GM19372 (cell line): ENCODE data around the gene RNF175.

Source experiments
- ATAC-seq: cut with Tn5 transposase; IDR thresholded peaks from one replicate; pipeline ENCODE4 v1.9.1; 2021; ENCODE audit warnings: mild to moderate bottlenecking, low read depth, moderate library complexity; ENCODE audit not compliant: unreplicated experiment

Gene RNF175

DNA sequence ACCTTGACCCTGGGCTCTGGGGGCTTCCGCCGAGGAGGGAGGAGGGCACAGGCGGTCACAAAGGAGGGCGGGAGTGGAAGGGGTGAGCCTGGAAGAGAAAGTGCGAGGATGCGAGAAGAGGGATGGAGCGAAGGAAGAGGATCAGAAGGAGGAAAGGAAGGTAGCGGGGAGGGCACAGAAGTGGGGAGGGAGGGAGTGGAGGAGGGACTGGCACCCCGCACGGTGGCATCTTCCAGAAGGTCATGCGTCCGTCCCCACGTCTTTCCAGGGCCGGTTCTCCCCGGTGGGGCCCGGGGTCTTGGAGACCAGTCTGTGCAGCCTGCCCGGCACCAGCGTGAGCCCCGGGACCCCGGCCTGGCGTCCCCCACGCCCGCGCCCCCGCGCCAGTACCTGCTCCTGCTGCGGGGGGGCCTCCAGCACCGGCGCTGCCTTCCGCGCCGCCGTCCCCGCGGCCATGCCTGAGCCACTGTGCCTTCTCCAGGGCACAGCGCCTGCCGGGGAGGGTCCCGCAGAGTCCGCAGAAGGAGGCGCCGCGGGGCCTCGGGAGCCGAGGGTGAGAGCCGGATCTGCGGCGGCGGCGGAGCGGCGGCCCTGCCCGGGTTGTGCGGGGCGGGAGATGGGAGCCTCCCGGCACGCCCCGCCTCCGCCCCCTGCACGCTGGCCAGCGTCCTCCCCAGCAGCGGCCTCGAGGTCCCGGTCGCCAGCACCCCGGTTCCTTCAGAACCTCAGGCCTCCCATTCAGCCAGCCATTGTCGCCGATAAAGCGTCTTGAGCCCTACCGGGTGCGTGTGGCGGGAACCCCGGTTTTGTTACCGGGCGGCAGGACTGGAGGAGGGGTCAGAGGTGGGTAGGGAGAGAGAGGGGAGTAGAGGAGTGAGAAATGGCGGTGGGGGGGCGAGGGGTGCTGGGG is at the start of gene RNF175:
Gene RNF175 (minus strand): TSS at position 618 of the 910 bp plus-strand sequence. CDS start 162 bp downstream, at position 456.
- no peak for ATAC-seq

GRCh38 chr4:153809307-153809706 is 49.5 kb upstream of the RNF175 start:
- no peak for ATAC-seq

DNA sequence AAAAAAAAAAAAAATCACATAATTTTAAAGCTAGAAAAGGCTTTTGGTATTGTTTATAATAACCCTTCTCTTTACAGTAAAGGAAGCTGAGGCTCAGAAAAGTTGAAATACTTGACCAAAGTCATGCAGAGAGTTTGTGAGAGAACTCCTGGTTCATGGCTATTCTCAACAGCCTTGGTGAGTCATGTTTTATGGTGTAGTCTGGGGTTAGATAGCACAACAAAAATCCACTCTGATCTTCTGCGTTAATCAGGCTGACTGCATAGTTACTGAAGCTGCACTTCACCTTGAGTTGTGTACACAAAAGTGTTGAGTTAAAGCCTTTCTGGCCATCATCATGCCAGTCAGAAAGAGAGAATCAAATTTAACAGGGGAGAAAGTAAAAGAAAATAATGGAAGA is 48.4 kb upstream of the RNF175 start:
- no peak for ATAC-seq

GRCh38 chr4:153806073-153806472 is 46.2 kb upstream of the RNF175 start:
- no peak for ATAC-seq

DNA sequence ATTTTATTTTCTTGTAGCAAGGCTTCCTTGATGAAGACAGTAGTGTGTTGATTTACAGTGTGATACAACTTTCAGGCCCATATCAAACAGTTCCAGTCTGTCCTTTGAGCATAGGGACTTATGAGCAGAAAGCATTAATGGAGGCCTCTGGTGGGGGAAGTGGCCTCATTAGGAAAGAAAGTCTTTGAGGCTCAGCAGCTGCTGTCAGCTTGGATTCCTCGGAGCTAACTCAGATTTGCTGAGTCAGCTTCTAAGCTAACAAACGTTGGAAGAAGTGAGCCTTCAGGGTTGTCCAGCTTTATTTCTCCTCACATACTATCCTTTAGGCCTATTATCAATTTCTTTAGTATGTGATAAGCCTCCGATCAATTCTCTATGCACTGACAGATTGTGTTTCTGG is 44.9 kb upstream of the RNF175 start:
- no peak for ATAC-seq

- no peak for ATAC-seq
Observed at GRCh38 chr4:153799694-153800074, 39.9 kb upstream of the RNF175 start.

GRCh38 chr4:153798901-153799693 is 39.3 kb upstream of the RNF175 start:
- no peak for ATAC-seq

DNA sequence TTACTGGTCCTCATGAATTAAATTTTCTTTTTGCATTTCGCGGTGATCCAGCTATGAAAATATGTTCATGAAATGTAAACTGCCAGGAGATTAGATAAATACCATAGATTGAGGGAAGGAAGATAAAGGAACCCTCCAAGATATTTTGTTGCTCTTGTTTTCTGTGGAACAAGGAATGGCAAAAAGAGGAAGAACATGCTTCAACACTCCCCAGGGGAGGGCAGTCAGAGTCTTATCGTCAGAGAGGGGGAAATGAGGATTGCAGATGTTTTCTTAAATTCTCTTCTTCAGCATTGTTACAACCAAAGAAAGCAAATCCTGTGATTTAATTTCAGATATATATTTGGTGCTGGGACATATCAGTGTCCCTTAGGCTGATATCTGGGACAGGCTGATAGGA is 38.6 kb upstream of the RNF175 start:
- no peak for ATAC-seq

- ATAC-seq: no peak
Observed at GRCh38 chr4:153794006-153794405, 34.2 kb upstream of the RNF175 start.

DNA sequence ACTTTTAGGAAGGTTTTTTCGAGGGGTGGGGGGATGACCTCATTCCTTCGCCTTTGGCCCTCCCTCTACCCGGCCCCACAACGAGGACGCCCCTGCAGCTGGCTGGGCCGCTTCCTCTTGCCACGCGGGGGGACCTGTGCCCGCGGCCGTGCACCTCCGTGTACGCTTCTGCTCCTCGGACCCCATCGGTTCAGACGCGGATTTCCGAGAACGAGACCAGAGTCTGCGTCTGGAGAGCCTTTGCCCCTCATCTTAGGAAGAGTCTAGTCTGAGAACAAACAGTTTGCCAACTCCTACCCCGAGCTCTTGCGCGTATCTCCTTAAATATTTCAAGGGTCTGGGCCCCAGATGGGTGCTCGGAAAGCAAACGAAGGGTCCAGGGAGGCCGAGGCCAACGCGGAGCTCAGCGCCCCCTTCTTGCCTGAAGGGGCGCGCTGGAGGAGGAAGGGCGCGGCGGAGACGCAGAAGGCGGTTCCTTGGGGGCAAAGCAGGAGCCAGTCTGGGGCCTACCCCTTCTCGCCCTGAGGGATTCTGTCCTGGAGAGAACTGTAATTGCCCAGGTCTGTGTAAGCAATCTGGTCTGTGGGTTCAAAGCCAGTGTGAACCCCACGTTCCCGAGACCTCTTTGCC is 32.9 kb upstream of the RNF175 start:
- ATAC-seq: no peak

GRCh38 chr4:153791746-153792617 is 32.2 kb upstream of the RNF175 start:
- ATAC-seq: no peak

DNA sequence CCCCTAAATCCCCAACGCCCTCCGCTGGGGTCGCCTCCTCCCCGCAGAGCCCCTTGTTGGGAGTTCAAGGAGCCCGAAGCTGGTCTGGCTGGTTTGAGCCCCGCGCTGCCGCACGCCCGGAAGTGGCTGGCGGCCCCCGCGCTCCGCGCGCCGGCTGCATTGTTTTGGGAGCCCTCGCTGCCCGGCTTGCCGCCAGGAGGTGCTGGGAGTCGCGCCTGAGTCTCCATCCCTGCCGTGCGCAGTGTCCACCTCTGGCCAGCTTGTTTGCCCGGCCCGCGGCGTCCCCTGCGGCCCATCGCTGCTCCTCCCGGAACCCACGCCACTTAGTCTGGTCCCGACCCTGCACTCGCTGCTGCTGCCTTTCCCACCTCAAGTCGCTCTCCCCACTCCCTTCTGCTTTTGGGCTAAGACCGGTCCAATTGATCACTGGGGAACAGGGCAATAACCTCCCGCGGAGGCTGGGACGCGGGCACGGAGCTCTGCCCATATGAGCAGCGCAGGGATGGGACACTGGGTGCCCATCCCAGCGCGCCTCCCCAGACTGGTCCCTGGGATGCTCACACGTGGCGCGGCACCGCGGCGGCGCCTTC is 31.2 kb upstream of the RNF175 start:
- no peak for ATAC-seq

- ATAC-seq: no peak
Observed at GRCh38 chr4:153790500-153790865, 30.7 kb upstream of the RNF175 start.

DNA sequence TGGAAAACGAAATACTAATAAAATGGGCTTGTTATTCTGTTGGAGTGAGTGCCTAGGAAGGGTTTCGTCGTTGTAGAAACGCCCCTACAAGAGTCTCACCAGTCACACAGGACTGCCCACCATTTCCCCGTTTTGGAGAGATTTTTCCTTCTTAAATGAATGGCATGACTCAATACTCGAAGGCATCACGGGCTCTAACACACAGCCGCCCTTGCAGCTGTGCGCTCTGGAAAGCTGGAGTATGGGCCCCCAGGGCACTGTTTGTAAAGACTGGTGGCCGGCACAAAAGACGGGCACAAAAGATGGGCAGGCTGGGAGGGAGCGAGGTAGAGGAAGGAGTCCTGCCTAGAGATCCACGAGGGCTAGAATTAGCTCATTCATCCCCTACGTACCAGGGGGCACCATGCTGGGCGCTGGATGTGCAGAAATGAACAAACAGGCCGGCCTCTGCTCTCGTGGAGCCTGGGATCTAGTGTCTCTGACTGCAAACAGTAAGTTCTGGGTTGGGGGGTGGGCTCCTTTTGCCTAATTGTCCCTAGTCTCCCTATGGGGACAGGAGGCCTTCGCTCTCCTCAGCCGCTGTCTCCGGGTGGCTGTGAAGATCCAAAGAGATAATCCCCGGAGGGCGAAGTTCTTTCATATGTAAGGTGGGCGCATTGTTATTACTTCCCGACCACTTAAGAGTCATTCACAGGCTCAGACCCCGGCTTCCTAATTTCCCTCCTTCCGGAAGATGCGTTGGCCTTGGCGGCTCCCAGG is 30.1 kb upstream of the RNF175 start:
- no peak for ATAC-seq

DNA sequence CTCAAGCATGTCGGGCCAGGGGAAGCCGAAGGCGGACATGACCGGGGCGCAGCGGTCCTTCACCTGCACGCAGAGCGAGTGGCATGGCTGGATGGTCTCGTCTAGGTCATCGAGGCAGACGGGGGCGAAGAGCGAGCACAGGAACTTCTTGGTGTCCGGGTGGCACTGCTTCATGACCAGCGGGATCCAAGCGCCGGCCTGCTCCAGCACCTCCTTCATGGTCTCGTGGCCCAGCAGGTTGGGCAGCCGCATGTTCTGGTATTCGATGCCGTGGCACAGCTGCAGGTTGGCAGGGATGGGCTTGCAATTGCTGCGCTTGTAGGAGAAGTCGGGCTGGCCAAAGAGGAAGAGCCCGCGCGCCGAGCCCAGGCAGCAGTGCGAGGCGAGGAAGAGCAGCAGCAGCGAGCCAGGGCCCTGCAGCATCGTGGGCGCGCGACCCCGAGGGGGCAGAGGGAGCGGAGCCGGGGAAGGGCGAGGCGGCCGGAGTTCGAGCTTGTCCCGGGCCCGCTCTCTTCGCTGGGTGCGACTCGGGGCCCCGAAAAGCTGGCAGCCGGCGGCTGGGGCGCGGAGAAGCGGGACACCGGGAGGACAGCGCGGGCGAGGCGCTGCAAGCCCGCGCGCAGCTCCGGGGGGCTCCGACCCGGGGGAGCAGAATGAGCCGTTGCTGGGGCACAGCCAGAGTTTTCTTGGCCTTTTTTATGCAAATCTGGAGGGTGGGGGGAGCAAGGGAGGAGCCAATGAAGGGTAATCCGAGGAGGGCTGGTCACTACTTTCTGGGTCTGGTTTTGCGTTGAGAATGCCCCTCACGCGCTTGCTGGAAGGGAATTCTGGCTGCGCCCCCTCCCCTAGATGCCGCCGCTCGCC is 28.8 kb upstream of the RNF175 start, which contains the start of gene SFRP2:
Gene SFRP2 (minus strand): TSS at position 671 of the 864 bp plus-strand sequence. CDS start 248 bp downstream, at position 423.
- no peak for ATAC-seq

DNA sequence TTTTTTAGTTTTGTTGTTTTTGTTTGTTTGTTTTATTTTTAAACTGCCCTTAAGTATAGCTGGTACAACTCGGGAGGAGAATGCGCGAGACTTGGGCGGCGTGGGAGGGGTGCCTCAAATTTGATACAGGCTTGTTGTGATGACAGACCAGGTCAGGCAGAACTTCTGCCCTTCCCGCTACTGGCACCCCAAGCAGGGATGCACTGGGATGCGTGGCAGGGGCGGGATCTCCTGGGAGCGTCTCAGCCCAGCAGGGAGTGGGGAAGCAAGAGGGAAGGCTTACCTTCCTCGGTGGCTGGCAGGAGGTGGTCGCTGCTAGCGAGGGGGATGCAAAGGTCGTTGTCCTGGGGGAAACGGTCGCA is 28.2 kb upstream of the RNF175 start:
- ATAC-seq: no peak

DNA sequence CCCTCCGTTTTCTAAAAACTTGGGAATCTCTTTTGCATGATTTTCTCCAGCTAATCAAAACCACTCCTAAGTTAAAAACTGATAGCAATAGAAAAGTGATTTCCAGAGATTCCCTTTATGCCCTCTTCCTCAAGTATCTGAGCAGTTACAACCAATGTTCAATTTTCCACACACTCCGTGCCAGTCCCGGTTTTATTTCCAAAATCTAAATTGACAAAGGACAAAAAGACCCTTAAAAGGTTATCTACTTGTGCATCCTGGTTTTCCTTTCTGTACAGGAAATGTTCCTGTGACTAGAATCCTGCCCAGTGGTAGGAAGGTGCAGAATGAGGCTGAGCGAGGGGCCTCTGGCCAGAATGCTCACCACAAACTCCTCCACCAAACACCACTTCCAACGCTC is 27.8 kb upstream of the RNF175 start:
- ATAC-seq: no peak

- no peak for ATAC-seq
Observed at GRCh38 chr4:153787061-153787560, 27.3 kb upstream of the RNF175 start.
